Mesenchymal stem cell (in vitro differentiated cells and primary cell): ENCODE measurements around the gene TSC1.

Experiments
- DNase-seq: peaks from one replicate; pipeline ENCODE4 v3.0.0-alpha.2; 2013
- H2AFZ ChIP-seq: one replicate; pipeline ENCODE4 v1.6.1; 2013; ENCODE audit warnings: low read depth, mild to moderate bottlenecking, control low read depth, inconsistent platforms, low read length, moderate library complexity
- H2AK5ac ChIP-seq: 2 replicates; pipeline ENCODE4 v1.6.1; 2013; ENCODE audit warnings: low read length, moderate library complexity, mild to moderate bottlenecking, inconsistent platforms; ENCODE audit not compliant: severe bottlenecking
- H2BK120ac ChIP-seq: one replicate; pipeline ENCODE4 v1.6.1; 2013; ENCODE audit warnings: low read depth, mild to moderate bottlenecking, inconsistent platforms, low read length, moderate library complexity
- H2BK12ac ChIP-seq, 2 experiments: one replicate each; pipeline ENCODE4 v1.6.1; 2013; ENCODE audit warnings: inconsistent platforms in 2 of 2, low read length in 2 of 2, mild to moderate bottlenecking in 2 of 2, moderate library complexity in 2 of 2, control low read depth in 1 of 2
- H2BK15ac ChIP-seq: one replicate; pipeline ENCODE4 v1.6.1; 2013; ENCODE audit warnings: mild to moderate bottlenecking, low read depth, inconsistent platforms; ENCODE audit not compliant: poor library complexity, severe bottlenecking
- H2BK5ac ChIP-seq: 2 replicates; pipeline ENCODE4 v1.6.1; 2013; ENCODE audit warnings: low read depth, mild to moderate bottlenecking, low read length, control low read depth, inconsistent platforms; ENCODE audit not compliant: poor library complexity, severe bottlenecking
- H3K14ac ChIP-seq, 2 experiments: one replicate each; pipeline ENCODE4 v1.6.1; 2013; ENCODE audit warnings: inconsistent platforms in 2 of 2, low read length in 2 of 2, control low read depth in 1 of 2, mild to moderate bottlenecking in 1 of 2, moderate library complexity in 1 of 2
- H3K18ac ChIP-seq, 2 experiments: one replicate each; pipeline ENCODE4 v1.6.1; 2013; ENCODE audit warnings: inconsistent platforms in 2 of 2, low read length in 2 of 2, control low read depth in 1 of 2, low read depth in 1 of 2, mild to moderate bottlenecking in 1 of 2
- H3K23ac ChIP-seq, 2 experiments: one replicate each; pipeline ENCODE4 v1.6.1; 2013; ENCODE audit warnings: inconsistent platforms in 2 of 2, low read length in 2 of 2, mild to moderate bottlenecking in 2 of 2, moderate library complexity in 2 of 2, control low read depth in 1 of 2
- H3K27ac ChIP-seq: 2 replicates; pipeline ENCODE4 v1.5.1; 2013; ENCODE audit warnings: mild to moderate bottlenecking, moderate library complexity, low read length, control low read depth, inconsistent platforms; ENCODE audit not compliant: poor library complexity, severe bottlenecking
- H3K27me3 ChIP-seq, 2 experiments: 2 replicates each; pipeline versions ENCODE4 v1.6.1 to v1.7.0; 2013; ENCODE audit warnings: low read length in 2 of 2, mild to moderate bottlenecking in 2 of 2, moderate library complexity in 2 of 2, control low read depth in 1 of 2, inconsistent platforms in 1 of 2; ENCODE audit not compliant: control insufficient read depth in 1 of 2, insufficient read depth in 1 of 2
- H3K36me3 ChIP-seq, 2 experiments: 2 replicates each; pipeline versions ENCODE4 v1.6.1 to v1.7.0; 2013; ENCODE audit warnings: low read length in 2 of 2, control low read depth in 1 of 2, inconsistent platforms in 1 of 2, low read depth in 1 of 2, mild to moderate bottlenecking in 1 of 2; ENCODE audit not compliant: insufficient read depth in 2 of 2, control insufficient read depth in 1 of 2
- H3K4ac ChIP-seq, 2 experiments: one replicate each; pipeline ENCODE4 v1.6.1; 2013; ENCODE audit warnings: inconsistent platforms in 2 of 2, low read length in 2 of 2, mild to moderate bottlenecking in 2 of 2, moderate library complexity in 2 of 2, control low read depth in 1 of 2, low read depth in 1 of 2
- H3K4me1 ChIP-seq: 2 replicates; pipeline ENCODE4 v1.6.1; 2013; ENCODE audit warnings: low read depth, low read length, control low read depth; ENCODE audit not compliant: control insufficient read depth, insufficient read depth
- H3K4me2 ChIP-seq: 2 replicates; pipeline ENCODE4 v1.6.1; 2013; ENCODE audit warnings: low read length, mild to moderate bottlenecking, inconsistent platforms; ENCODE audit not compliant: poor library complexity, severe bottlenecking
- H3K4me3 ChIP-seq, 2 experiments: 2 replicates each; pipeline versions ENCODE4 v1.5.1 to v1.7.0; 2013; ENCODE audit warnings: low read length in 2 of 2, mild to moderate bottlenecking in 2 of 2, control low read depth in 1 of 2, low read depth in 1 of 2; ENCODE audit not compliant: insufficient read depth in 1 of 2
- H3K79me1 ChIP-seq: replicated peaks from 2 replicates; pipeline ENCODE4 v1.6.1; 2013; ENCODE audit warnings: mild to moderate bottlenecking, control low read depth, low read length, inconsistent platforms; ENCODE audit not compliant: poor library complexity, severe bottlenecking
- H3K9ac ChIP-seq: 2 replicates; pipeline ENCODE4 v1.7.0; 2013; ENCODE audit warnings: mild to moderate bottlenecking, low read length, moderate library complexity
- H3K9me3 ChIP-seq: 2 replicates; pipeline ENCODE4 v1.7.0; 2013; ENCODE audit warnings: mild to moderate bottlenecking, low read length; ENCODE audit not compliant: control insufficient read depth
- H4K8ac ChIP-seq: one replicate; pipeline ENCODE4 v1.6.1; 2013; ENCODE audit warnings: inconsistent platforms, mild to moderate bottlenecking, low read length, moderate library complexity
- H4K91ac ChIP-seq: one replicate; pipeline ENCODE4 v1.6.1; 2013; ENCODE audit warnings: mild to moderate bottlenecking, low read length, inconsistent platforms
- whole genome bisulfite sequencing: methylation state at CpG from one replicate; pipeline ENCODE4 v1.1.7; 2013; ENCODE audit warnings: mixed read lengths; 5-methylcytosine and 5-hydroxymethylcytosine counted together

Gene TSC1

GRCh38 chr9:132980157-132980556 is 35.7 kb upstream of the TSC1 start:
- Histone ChIP-seq H2AK5ac (no peak overlapping the region), H4K8ac (no peak overlapping the region), H3K14ac (no peak overlapping the region), H3K9ac (no peak overlapping the region), H3K18ac (no peak overlapping the region), H4K91ac (no peak overlapping the region), H3K4me1 (peaks cover 4% of the 10 kb centered on the region), H2BK120ac (no peak overlapping the region), H3K79me1 (no peaks in the 10 kb centered on the region), H2BK12ac (no peak overlapping the region), H2BK5ac (no peak overlapping the region), H3K23ac (no peak overlapping the region), H3K9me3 (no peaks in the 10 kb centered on the region), H2BK15ac (no peak overlapping the region), H3K27me3 (peaks cover 78% of the 10 kb centered on the region in 2 experiments), H2AFZ (no peak overlapping the region), H3K4me3 (no peak overlapping the region), H3K27ac (no peak overlapping the region), H3K4me2 (no peak overlapping the region), H3K4ac (no peak overlapping the region), H3K36me3 (no peaks in the 10 kb centered on the region)
- no peak for DNase-seq
- 88% methylated on average over 4 of the region's 5 CpGs for WGBS

DNA sequence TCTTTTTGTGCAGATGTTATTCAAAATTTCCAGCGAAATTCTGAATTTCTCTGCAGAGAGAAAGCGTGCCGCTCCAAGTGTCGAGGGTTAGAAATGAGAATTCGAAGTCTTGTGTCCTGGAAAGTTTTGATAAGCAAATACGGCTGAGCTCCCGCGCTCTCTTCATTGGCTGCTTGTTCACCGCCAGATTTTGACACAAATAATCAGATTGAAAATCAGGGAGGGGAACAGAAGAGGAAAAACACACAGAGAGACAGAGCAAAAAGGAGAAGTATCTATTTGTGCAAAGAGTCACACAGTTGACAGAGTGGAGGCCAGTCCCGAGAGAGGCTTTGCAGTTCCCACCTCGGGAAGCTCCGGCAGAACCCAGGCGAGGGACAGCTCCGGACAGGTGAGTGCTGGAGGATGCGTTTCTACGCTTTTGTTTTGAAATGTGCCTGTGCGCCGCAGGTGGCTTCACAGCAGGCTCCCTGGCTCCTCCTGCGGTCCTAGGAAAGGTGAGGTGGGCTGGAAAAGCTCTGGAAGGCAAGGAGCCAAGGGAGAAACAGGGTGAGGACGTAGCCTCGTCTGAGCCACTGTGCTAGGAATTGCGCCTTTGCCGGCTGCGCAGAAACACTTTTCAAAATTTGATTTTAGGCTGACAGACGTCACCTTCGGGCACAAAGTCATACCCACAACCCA is 34.2 kb upstream of the TSC1 start, which contains the start of gene GFI1B:
GFI1B (plus strand) TSS at position 244 of the 681 bp plus-strand sequence. CDS start 7,985 bp downstream, outside the sequence.
- Histone ChIP-seq H4K8ac (no peak within 1 kb of the TSS), H3K9me3 (no peaks in the 10 kb centered on the region), H3K4me1 (peaks cover 4% of the 10 kb centered on the region), H2BK12ac (no peak within 1 kb of the TSS), H3K9ac (no peak within 1 kb of the TSS), H3K4me3 (no peak within 1 kb of the TSS), H3K79me1 (no peaks in the 10 kb centered on the region), H3K27me3 (peaks cover 71 to 78% of the 10 kb centered on the region in 2 experiments), H3K4ac (no peak within 1 kb of the TSS), H3K18ac (no peak within 1 kb of the TSS), H3K27ac (no peak within 1 kb of the TSS), H2AK5ac (no peak within 1 kb of the TSS), H2AFZ (no peak within 1 kb of the TSS), H3K14ac (no peak within 1 kb of the TSS), H3K36me3 (no peaks in the 10 kb centered on the region), H3K23ac (peak within 1 kb of the TSS in 1 of 2 experiments; percentile 17), H2BK5ac (no peak within 1 kb of the TSS), H2BK15ac (peak within 1 kb of the TSS; percentile 33), H2BK120ac (no peak within 1 kb of the TSS), H3K4me2 (peak within 1 kb of the TSS; percentile 7), H4K91ac (no peak within 1 kb of the TSS)
- DNase-seq: no peak
- WGBS: 43% methylated on average over 26 of the region's 26 CpGs

- Histone ChIP-seq H3K4ac (no peak overlapping the region), H2AK5ac (no peak overlapping the region), H3K27ac (no peak overlapping the region), H3K36me3 (no peaks in the 10 kb centered on the region), H2BK12ac (no peak overlapping the region), H4K8ac (no peak overlapping the region), H2BK15ac (no peak overlapping the region), H4K91ac (no peak overlapping the region), H3K18ac (no peak overlapping the region), H3K27me3 (peaks cover 72 to 81% of the 10 kb centered on the region in 2 experiments), H3K4me2 (no peak overlapping the region), H3K14ac (no peak overlapping the region), H2AFZ (no peak overlapping the region), H3K9me3 (no peaks in the 10 kb centered on the region), H2BK5ac (no peak overlapping the region), H3K4me1 (peaks cover 4% of the 10 kb centered on the region), H3K79me1 (no peaks in the 10 kb centered on the region), H3K9ac (no peak overlapping the region), H3K4me3 (no peak overlapping the region), H3K23ac (no peak overlapping the region), H2BK120ac (no peak overlapping the region)
- WGBS: 24% methylated on average over 1 of the region's 2 CpGs
- no peak for DNase-seq
Measured at GRCh38 chr9:132978112-132978450, 33.7 kb upstream of the TSC1 start.

DNA sequence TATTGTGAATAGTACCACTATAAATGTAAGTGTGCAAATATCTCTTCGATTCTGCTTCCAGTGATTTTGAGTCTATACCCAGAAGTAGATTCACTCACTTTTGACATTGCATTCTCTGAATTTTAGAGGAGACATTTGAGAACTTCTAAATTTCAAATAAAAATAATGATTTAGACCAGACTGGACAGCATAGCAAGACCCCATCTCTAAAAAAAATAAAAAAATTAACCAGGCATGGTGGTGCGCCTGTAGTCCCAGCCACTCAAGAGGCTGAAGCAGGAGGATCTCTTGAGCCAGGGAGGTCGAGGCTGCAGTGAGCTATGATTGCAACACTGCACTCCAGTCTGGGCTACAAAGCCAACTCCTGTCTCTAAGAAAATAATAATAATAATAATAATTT is 32.2 kb upstream of the TSC1 start:
- WGBS: 90% methylated on average over 1 of the region's 3 CpGs
- Histone ChIP-seq H2BK5ac (no peak overlapping the region), H3K23ac (no peak overlapping the region), H2BK120ac (no peak overlapping the region), H4K91ac (no peak overlapping the region), H2AFZ (no peak overlapping the region), H3K18ac (no peak overlapping the region), H3K9me3 (no peaks in the 10 kb centered on the region), H2BK12ac (no peak overlapping the region), H4K8ac (no peak overlapping the region), H3K4me3 (no peak overlapping the region), H3K14ac (no peak overlapping the region), H3K27ac (no peak overlapping the region), H3K27me3 (peaks cover 67 to 77% of the 10 kb centered on the region in 2 experiments), H3K4ac (no peak overlapping the region), H3K4me1 (peaks cover 9% of the 10 kb centered on the region), H2AK5ac (no peak overlapping the region), H3K4me2 (no peak overlapping the region), H3K9ac (no peak overlapping the region), H3K36me3 (no peaks in the 10 kb centered on the region), H3K79me1 (no peaks in the 10 kb centered on the region), H2BK15ac (no peak overlapping the region)
- no peak for DNase-seq
